Inflammatory macrophage (primary cell): ENCODE results near the gene SDK1.
A peak's percentile ranks its signal among the peaks of the same experiment; 100 is the strongest.
"Not testable (repeated sequence)": the region's sequence is repeated elsewhere in the genome, so short reads cannot be mapped to it uniquely, and the experiment has no call there.

Experiments
- DNase-seq, 2 donors: peaks; one replicate each; pipeline ENCODE4 v3.0.0-alpha.2; 2020 to 2022

SDK1 gene

GRCh38 chr7:3739983-3740382 is 438.9 kb downstream of the SDK1 start:
- DNase-seq, result no peak

- peak in 1 of 2 donors; percentile 12 for DNase-seq
These were observed 446.4 kb downstream of the SDK1 start for GRCh38 chr7:3747467-3747866.

DNA sequence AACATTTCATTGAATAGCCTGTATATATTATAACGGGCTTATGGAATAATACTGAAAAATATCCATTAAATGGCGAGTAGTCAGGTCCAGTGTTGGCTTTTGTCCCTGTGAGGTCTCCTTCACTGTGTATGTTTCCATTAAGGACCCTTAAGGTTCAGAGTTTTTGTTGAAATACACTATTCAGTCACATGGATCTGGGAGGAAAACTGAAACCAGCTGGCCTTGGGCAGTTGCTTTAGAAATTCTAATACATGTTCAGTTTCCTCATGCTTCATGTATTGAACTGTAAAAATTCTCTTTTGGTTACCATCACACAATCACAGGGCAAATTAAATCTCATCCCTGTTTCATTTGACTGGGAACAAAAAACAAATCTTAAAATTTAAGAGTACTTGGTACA is 447.3 kb downstream of the SDK1 start:
- DNase-seq, result no peak

DNA sequence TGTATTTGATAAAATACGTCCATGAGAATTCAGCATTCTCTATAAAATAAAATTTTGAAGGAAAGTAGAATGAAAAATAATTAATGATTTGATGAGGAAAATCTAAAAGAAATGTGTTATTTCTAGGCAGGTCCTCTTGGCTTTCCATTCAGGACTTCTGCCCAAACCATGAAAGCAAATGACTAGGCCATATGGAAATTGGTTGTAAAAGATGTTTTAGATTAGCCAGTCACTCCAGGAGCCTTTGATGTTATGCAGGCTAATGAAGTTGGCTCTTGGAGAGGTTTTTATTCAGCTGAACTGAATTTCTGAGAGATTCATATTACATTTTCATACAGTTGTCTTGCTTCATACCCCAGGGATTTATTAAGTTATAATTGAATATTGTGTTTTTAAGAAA is 452.8 kb downstream of the SDK1 start:
- DNase-seq, result no peak

DNA sequence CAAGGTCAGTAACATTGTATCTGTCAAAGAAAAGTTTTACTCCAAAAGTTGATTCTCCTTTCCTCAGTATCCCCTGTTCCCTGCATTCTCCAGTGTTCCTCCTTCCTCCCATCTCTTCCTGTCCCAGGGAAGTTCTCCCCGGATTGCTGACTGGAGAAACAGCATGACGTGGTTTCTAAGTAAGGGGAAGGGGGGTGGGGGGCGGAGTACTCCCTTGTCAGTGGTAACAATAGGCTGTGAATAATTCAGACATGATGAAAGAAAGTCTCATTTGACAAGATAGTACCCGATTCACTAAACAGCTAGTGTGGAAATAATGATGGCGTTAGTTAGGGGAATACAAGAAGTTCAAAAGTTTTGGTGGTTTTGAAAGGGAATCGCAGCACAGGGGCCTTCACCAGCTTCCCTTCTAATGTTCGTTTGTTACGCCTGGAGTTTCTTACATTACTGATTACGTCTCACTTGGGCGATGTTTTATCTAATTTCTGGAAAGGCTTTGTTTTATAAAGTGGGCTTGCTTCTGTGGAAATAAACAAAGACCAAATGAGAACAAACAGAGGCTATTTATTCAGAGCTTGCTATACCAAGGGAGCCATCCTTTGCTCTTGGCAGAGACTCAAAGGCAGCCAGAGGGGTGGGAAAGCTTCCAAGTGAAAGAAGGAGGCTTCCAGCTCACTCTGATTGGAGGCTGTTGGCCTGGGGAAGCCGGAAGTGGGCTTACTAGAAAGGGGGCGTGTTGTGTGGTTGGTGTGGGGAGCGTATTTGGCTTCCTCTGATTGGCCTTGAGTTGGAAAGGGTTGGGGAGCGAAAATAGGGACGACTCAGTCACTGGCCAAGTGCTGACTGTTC is 453.7 kb downstream of the SDK1 start:
- no peak for DNase-seq

DNA sequence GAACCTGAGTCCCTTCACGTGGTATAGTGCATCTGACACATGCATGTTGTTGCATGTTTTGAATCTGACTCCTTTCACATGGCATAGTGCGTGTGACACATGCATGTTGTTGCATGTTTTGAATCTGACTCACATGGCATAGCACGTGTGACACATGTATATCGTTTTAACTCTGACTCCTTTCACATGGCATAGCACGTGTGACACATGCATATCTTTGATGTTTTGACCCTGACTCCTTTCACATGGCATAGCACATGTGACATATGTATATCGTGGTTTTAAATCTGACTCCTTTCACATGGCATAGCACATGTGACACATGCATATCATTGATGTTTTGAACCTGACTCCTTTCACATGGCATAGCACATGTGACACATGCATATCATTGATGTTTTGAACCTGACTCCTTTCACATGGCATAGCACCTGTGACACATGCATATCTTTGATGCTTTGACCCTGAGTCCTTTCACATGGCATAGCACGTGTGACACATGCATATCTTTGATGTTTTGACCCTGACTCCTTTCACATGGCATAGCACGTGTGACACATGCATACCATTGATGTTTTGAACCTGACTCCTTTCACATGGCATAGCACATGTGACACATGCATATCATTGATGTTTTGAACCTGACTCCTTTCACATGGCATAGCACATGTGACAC is 454.9 kb downstream of the SDK1 start:
- DNase-seq, result not testable (repeated sequence)

GRCh38 chr7:3757059-3757458 is 456.0 kb downstream of the SDK1 start:
- DNase-seq, result no peak

- DNase-seq, result no peak
These were observed 459.6 kb downstream of the SDK1 start for GRCh38 chr7:3760651-3761050.

- no peak for DNase-seq
These were observed 461.2 kb downstream of the SDK1 start for GRCh38 chr7:3762146-3762831.

- DNase-seq, result no peak
These were observed 467.1 kb downstream of the SDK1 start for GRCh38 chr7:3767917-3768777.

DNA sequence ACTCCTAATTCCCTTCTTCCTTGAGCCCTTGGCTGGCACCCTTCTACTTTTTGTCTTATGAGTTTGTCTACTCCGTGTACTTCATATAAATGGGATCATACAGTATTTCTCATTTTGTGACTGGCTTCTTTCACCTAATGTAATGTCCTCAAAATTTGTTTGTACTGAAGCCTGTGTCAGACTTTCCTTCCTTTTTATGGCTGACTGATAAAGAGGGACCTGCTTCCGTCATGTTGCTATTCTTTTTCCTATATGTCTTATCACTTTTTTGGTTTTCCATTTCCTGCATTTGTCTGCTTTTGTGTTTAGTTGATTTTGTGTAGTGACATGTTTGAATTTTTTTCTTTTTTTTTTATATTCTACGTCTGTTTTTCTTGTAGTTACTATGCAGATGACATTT is 470.9 kb downstream of the SDK1 start:
- no peak for DNase-seq

GRCh38 chr7:3778345-3778744 is 477.3 kb downstream of the SDK1 start:
- DNase-seq, result no peak

DNA sequence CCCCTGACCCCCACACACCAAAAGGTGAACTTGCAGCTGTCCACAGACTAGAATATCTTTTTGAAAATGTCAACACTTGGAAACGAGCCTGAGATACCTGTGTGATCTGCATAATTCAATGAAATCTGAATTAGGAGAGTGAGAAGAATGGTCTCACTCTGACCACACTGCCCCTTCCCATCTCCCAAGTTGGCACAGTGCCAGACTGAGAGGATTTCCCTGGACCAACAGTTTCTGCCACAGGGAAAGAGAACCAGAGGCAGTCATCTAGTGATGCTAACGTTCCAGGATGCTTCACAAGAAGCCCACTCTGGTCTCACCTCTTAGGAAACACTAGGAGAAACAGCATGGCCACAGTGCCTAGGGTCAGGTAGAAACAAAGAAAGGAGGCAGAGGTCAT is 479.0 kb downstream of the SDK1 start:
- DNase-seq, result no peak

DNA sequence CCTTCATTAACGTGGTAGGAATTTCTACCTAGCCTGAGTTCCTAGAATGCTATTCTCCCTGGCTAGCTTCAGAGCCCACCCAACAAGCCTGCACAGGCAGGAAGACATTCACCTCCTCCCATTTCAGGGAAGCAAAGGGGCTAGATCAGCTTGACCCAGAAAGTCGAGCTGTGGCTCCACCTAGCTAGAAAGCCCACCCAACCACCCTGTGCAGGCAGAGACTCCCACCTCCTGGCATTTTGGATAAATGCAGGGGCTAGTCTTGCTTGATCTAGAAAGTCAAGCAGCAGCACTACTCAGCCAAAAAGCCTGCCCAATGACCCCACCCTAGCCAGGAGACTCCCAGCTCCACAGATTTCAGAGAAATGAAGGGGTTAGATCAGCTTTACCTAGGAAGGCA is 479.5 kb downstream of the SDK1 start:
- no peak for DNase-seq

GRCh38 chr7:3781607-3782006 is 480.6 kb downstream of the SDK1 start:
- no peak for DNase-seq

DNA sequence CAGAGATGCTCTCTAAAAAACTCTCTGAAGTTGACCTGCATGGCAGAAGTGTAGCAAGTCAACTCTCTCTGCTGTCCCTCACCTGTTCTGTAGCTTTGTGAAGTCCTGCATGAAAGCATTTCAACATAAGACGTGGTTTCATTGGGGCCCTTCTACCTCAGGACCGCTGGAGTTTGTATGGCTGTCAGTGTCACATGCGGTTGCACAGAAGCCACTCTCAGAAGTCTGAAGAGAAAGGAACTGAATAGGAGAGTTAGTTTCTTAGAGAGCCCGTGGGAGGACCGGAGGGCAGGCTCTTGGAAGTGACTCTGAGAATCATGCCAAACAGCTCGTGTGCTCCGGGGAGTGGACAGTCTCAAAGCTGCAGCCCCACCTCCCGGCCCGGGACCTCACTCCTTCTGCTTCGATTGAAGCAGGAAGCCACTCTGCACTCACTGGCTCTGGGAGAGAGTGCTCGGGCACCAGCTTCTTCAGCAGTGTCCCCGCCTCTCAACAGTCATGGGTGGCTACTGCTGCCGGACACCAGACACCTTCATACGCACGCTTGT is 486.7 kb downstream of the SDK1 start:
- DNase-seq, result no peak

DNA sequence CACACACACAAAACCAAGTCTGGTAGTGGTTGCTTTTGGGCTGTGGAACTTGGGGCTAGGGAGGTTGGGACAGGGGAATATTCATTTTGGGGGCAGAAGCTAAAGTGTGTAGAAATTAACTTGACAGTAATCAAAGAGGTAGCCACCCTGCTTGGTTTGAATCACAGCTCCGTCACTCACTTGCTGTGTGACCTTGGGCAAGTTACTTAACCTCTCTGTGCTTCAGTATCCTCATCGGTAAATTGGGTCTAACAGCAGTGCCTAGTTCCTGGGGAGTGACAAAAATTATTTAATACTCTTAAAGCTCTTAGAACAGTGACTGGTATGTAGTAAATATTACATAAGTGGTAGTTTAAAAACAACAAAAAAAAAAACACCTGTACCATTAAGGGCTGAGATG is 489.8 kb downstream of the SDK1 start:
- DNase-seq, result no peak

DNA sequence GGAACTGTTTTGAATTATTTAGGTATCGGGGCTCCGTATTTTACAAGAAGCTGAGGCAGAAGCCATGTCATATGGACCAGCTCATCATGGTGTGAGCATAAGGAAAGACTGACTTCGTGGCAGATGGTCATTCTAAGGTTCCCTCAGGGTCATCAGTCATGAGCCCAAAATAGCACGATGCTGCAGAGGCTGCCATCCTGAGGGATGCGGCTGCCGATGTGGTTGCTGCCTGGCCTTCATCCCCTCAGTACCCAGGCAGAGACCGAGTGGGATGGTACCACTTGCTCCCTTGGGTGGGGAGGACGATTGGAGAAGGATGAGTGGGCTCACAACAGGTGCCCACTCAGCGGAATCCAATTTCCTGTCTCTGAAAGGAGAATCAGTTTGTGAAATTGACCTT is 490.3 kb downstream of the SDK1 start:
- DNase-seq, result no peak

DNA sequence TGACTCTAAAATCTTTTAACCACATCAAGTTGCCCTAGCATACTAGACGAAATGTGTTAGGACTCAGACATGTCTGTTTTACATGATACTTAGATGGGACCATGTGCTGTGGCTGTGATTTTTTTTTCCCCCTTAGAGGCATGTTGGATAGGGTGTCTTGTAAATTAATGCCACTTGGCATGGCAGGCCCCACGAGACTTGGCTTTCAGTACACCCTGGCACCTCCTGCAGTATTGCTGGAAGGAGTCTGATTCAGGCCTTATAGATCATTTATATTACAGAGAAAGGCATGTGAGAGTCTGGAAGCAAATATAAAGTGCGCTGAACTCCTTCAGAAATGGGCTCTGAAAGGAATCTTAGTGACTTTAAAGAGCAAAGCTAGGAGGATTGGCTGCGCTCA is 494.1 kb downstream of the SDK1 start:
- no peak for DNase-seq

GRCh38 chr7:3795781-3796180 is 494.7 kb downstream of the SDK1 start:
- no peak for DNase-seq

DNA sequence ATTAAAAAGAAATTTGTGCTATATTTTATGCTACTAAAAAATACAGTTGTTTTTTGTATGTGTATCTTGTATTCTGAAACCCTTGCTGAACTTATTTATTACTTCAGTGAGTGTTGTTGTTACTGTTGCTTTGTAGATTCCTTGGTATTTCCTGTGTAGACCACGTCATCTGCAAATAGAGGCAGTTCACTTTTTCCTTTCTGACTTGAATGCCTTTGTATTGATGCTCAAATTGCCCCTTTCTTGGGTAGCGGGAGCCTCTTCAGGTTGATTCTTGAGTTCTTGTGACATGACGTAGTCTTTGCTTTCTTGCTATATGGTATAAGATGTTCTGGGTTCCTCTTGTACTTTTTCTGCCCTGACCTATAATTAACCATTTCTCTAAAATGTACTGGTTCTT is 504.1 kb downstream of the SDK1 start:
- no peak for DNase-seq

- no peak for DNase-seq
These were observed 505.5 kb downstream of the SDK1 start for GRCh38 chr7:3806516-3806915.
